GM23338 (cell line): ENCODE measurements around the gene M6PR. TPM values are rescaled to one million over a fixed set of nuclear protein-coding genes. Genes with fewer than 3 reads are reported as not detected.
"Not testable (repeated sequence)": the region's sequence is repeated elsewhere in the genome, so short reads cannot be mapped to it uniquely, and the experiment has no call there.

Experiments
- ATAC-seq: fragments of 200-7000 bp; cut with Tn5 transposase; 3 replicates; pipeline ENCODE4 v1.9.1; 2020
- DNase-seq: peaks from one replicate; pipeline ENCODE4 v3.0.0-alpha.2; 2015; ENCODE audit warnings: low spot score
- H2AFZ ChIP-seq: fragments of 200-600 bp; sonication (generic); 2 replicates; pipeline ENCODE4 v1.8.0; 2016; ENCODE audit warnings: antibody characterized with exemption, mild to moderate bottlenecking, moderate library complexity
- H3F3A ChIP-seq: fragments of 200-600 bp; sonication (generic); replicated peaks from 2 replicates; pipeline ENCODE4 v1.8.0; 2017; ENCODE audit warnings: antibody characterized with exemption, mixed run types, low read depth
- H3K27ac ChIP-seq: fragments of 200-600 bp; sonication (generic); 2 replicates; pipeline ENCODE4 v1.6.1; 2016; ENCODE audit warnings: low read depth
- H3K27me3 ChIP-seq: fragments of 200-600 bp; sonication (generic); 2 replicates; pipeline ENCODE4 v1.8.0; 2016; ENCODE audit warnings: mild to moderate bottlenecking, mixed run types, moderate library complexity; ENCODE audit not compliant: insufficient read depth
- H3K36me3 ChIP-seq: fragments of 200-600 bp; sonication (generic); 2 replicates; pipeline ENCODE4 v1.8.0; 2016; ENCODE audit warnings: mild to moderate bottlenecking; ENCODE audit not compliant: insufficient read depth
- H3K4me1 ChIP-seq: fragments of 200-600 bp; sonication (generic); 2 replicates; pipeline ENCODE4 v1.8.0; 2016; ENCODE audit warnings: mild to moderate bottlenecking, moderate library complexity; ENCODE audit not compliant: insufficient read depth
- H3K4me2 ChIP-seq: fragments of 200-600 bp; sonication (generic); 2 replicates; pipeline ENCODE4 v1.7.1; 2017; ENCODE audit warnings: mixed run types
- H3K4me3 ChIP-seq: fragments of 200-600 bp; sonication (generic); 2 replicates; pipeline ENCODE4 v1.6.1; 2016; ENCODE audit warnings: mixed run types
- H3K79me2 ChIP-seq: fragments of 200-600 bp; sonication (generic); replicated peaks from 2 replicates; pipeline ENCODE4 v1.8.0; 2017; ENCODE audit warnings: mild to moderate bottlenecking; ENCODE audit not compliant: insufficient read depth
- H3K9me2 ChIP-seq: fragments of 200-600 bp; sonication (generic); 2 replicates; pipeline ENCODE4 v1.8.0; 2017; ENCODE audit not compliant: insufficient read depth
- H4K20me1 ChIP-seq: fragments of 200-600 bp; sonication (generic); replicated peaks from 2 replicates; pipeline ENCODE4 v1.8.0; 2017; ENCODE audit warnings: mild to moderate bottlenecking; ENCODE audit not compliant: insufficient read depth
- H3K27ac Mint-ChIP-seq: 2 replicates; pipeline ENCODE4 v1.8.0; 2020; ENCODE audit warnings: inconsistent platforms, mild to moderate bottlenecking, moderate library complexity, mixed read lengths
- H3K27me3 Mint-ChIP-seq: 3 replicates; pipeline ENCODE4 v1.8.0; 2022; ENCODE audit warnings: low read depth, mild to moderate bottlenecking, moderate library complexity, mixed read lengths, inconsistent platforms; ENCODE audit not compliant: insufficient read depth, poor library complexity
- H3K36me3 Mint-ChIP-seq: 3 replicates; pipeline ENCODE4 v1.8.0; 2021; ENCODE audit warnings: low read depth, mild to moderate bottlenecking, inconsistent platforms, moderate library complexity, mixed read lengths
- H3K4me1 Mint-ChIP-seq: 3 replicates; pipeline ENCODE4 v1.8.0; 2020; ENCODE audit warnings: mild to moderate bottlenecking, inconsistent platforms, mixed read lengths
- H3K4me3 Mint-ChIP-seq: 3 replicates; pipeline ENCODE4 v1.8.0; 2021; ENCODE audit warnings: moderate library complexity, mild to moderate bottlenecking, inconsistent platforms, mixed read lengths
- H3K9me3 Mint-ChIP-seq: 3 replicates; pipeline ENCODE4 v1.8.0; 2020; ENCODE audit warnings: moderate library complexity, mild to moderate bottlenecking, inconsistent platforms, mixed read lengths
- POLR2AphosphoS5 ChIP-seq: IDR thresholded peaks from 2 replicates; pipeline ENCODE4 v1.6.1; 2016; ENCODE audit warnings: antibody characterized with exemption, low read depth
- REST ChIP-seq: IDR thresholded peaks from one replicate; pipeline ENCODE4 v1.6.1; 2018; ENCODE audit warnings: antibody characterized with exemption; ENCODE audit not compliant: unreplicated experiment
- ZNF114 ChIP-seq: fragments of 250-450 bp; sonication (Bioruptor Pico); IDR thresholded peaks from 2 replicates; pipeline ENCODE4 v1.5.0; 2020; ENCODE audit warnings: mild to moderate bottlenecking, moderate library complexity
- polyA plus RNA-seq: library from polyadenylated mRNA; unstranded; fragments of >200 nt; fragmentation: Nextera tagmentation; extraction: Ambion mirVana; gene quantifications from 2 replicates; pipeline ENCODE4 v1.2.1, GENCODE V29; 2016
- total RNA-seq: library from RNA; depleted of rRNA; stranded (reverse); fragments of >200 nt; shearing (Covaris generic); gene quantifications from 2 replicates; pipeline ENCODE4 v1.2.3, GENCODE V29; 2014

The M6PR gene
- total and polyA plus RNA-seq, 2 experiments from 2014 or later = 103 to 147 TPM

- H3K4me3 ChIP-seq, H3K4me1 ChIP-seq, H2AFZ ChIP-seq, H3K4me1 Mint-ChIP-seq, H3K9me3 Mint-ChIP-seq, ATAC-seq, H3K9me2 ChIP-seq, H3K4me2 ChIP-seq, H3K27me3 ChIP-seq, H3K27me3 Mint-ChIP-seq, DNase-seq, H3K4me3 Mint-ChIP-seq: not testable (repeated sequence)
- Mint-ChIP-seq H3K27ac (peak overlapping the region; percentile 26; the same call in 1 of the 2 replicates), H3K36me3 (peaks cover 93% of the 10 kb centered on the region)
- Histone ChIP-seq H3K27ac (peak overlapping the region; percentile 75; the same call in 1 of the 2 replicates), H4K20me1 (peaks cover 86% of the 10 kb centered on the region), H3F3A (peaks cover 72% of the 10 kb centered on the region), H3K36me3 (peaks cover 93% of the 10 kb centered on the region), H3K79me2 (peaks cover 80% of the 10 kb centered on the region)
These were observed 15.4 kb downstream of the M6PR start for GRCh38 chr12:8934080-8934479.

GRCh38 chr12:8932464-8932863, 17.0 kb downstream of the M6PR start:
- H3F3A ChIP-seq = peaks cover 63% of the 10 kb centered on the region
- H3K9me2 ChIP-seq, H2AFZ ChIP-seq, H3K4me3 ChIP-seq, ATAC-seq, H3K4me1 Mint-ChIP-seq, H3K4me2 ChIP-seq, H3K9me3 Mint-ChIP-seq, H3K27me3 Mint-ChIP-seq, DNase-seq, H3K4me1 ChIP-seq, H3K27me3 ChIP-seq, H3K4me3 Mint-ChIP-seq: not testable (repeated sequence)
- Mint-ChIP-seq H3K36me3 (peaks cover 86% of the 10 kb centered on the region), H3K27ac (peak overlapping the region; percentile 32; the same call in 1 of the 2 replicates)
- H3K27ac ChIP-seq = 0 out of 2 replicates have a peak overlapping the region, but pooled peaks have one; percentile 52
- H3K36me3 ChIP-seq = peaks cover 93% of the 10 kb centered on the region
- H4K20me1 ChIP-seq = peaks cover 79% of the 10 kb centered on the region
- H3K79me2 ChIP-seq = peaks cover 86% of the 10 kb centered on the region

GRCh38 chr12:8930655-8931323, 18.7 kb downstream of the M6PR start:
- ATAC-seq, H3K9me3 Mint-ChIP-seq, DNase-seq, H3K27me3 Mint-ChIP-seq, H3K4me3 ChIP-seq, H3K4me2 ChIP-seq, H3K4me3 Mint-ChIP-seq, H3K4me1 ChIP-seq, H3K4me1 Mint-ChIP-seq, H3K27me3 ChIP-seq, H2AFZ ChIP-seq, H3K9me2 ChIP-seq: not testable (repeated sequence)
- peak overlapping the region; percentile 82 for H3K27ac Mint-ChIP-seq
- Histone ChIP-seq H3K36me3 (peaks cover 93% of the 10 kb centered on the region), H4K20me1 (peaks cover 79% of the 10 kb centered on the region), H3K79me2 (peaks cover 86% of the 10 kb centered on the region), H3F3A (peaks cover 56% of the 10 kb centered on the region), H3K27ac (0 out of 2 replicates have a peak overlapping the region, but pooled peaks have one; percentile 69)
- peaks cover 69% of the 10 kb centered on the region for H3K36me3 Mint-ChIP-seq

- H3K36me3 Mint-ChIP-seq = peaks cover 18% of the 10 kb centered on the region
- peak; percentile 50 for ATAC-seq
- TF ChIP-seq POLR2AphosphoS5 = no peak
- TF ChIP-seq ZNF114 = no peak
- no peak for TF ChIP-seq REST
These were observed 26.9 kb downstream of the M6PR start for GRCh38 chr12:8922544-8922943.

More at GRCh38 chr12:8922544-8922943, 26.9 kb downstream of the M6PR start:
- peak; percentile 11 for DNase-seq
- H3K27ac Mint-ChIP-seq = peak overlapping the region; percentile 31; the same call in 1 of the 2 replicates
- H3K4me1 ChIP-seq = peaks cover 32% of the 10 kb centered on the region
- H3K79me2 ChIP-seq = peaks cover 100% of the 10 kb centered on the region
- H3K27me3 Mint-ChIP-seq = peaks cover 7% of the 10 kb centered on the region
- no peak overlapping the region for H2AFZ ChIP-seq
- peaks cover 37% of the 10 kb centered on the region for H3K4me1 Mint-ChIP-seq
- H3K4me2 ChIP-seq = no peak overlapping the region
- no peaks in the 10 kb centered on the region for H3K27me3 ChIP-seq
- peaks cover 94% of the 10 kb centered on the region for H4K20me1 ChIP-seq
- H3F3A ChIP-seq = peaks cover 46% of the 10 kb centered on the region
- peaks cover 100% of the 10 kb centered on the region for H3K36me3 ChIP-seq
- peak overlapping the region; percentile 9; the same call in 1 of the 3 replicates for H3K4me3 Mint-ChIP-seq
- no peak overlapping the region for H3K4me3 ChIP-seq
- no peaks in the 10 kb centered on the region for H3K9me2 ChIP-seq
- peak overlapping the region; percentile 52; the same call in 1 of the 2 replicates for H3K27ac ChIP-seq
- no peaks in the 10 kb centered on the region for H3K9me3 Mint-ChIP-seq
